Smooth muscle cell (in vitro differentiated cells): ENCODE results near the gene GPHN. TPM values are rescaled to one million over a fixed set of nuclear protein-coding genes. Genes with fewer than 3 reads are reported as not detected.

Source experiments
- DNase-seq: peaks from one replicate; lab custom pipeline; 2025; ENCODE audit not compliant: unreplicated experiment; lab: John Stamatoyannopoulos, UW
- H2AFZ ChIP-seq: fragments of 200-600 bp; sonication (generic); 2 replicates; pipeline ENCODE4 v1.6.0; 2016; ENCODE audit warnings: antibody characterized with exemption, low read depth, mild to moderate bottlenecking
- H3F3A ChIP-seq: fragments of 200-600 bp; sonication (generic); 2 replicates; pipeline ENCODE4 v1.6.0; 2017; ENCODE audit warnings: antibody characterized with exemption, low read depth
- H3K27ac ChIP-seq: fragments of 200-600 bp; sonication (generic); 2 replicates; pipeline ENCODE4 v1.5.1; 2016; ENCODE audit warnings: low read depth, mild to moderate bottlenecking
- H3K27me3 ChIP-seq: fragments of 200-600 bp; sonication (generic); 2 replicates; pipeline ENCODE4 v1.6.1; 2016; ENCODE audit warnings: low read depth, mild to moderate bottlenecking
- H3K36me3 ChIP-seq: fragments of 200-600 bp; sonication (generic); 2 replicates; pipeline ENCODE4 v1.5.1; 2016; ENCODE audit warnings: low read depth
- H3K4me1 ChIP-seq: fragments of 200-600 bp; sonication (generic); 2 replicates; pipeline ENCODE4 v1.5.1; 2016; ENCODE audit warnings: low read depth
- H3K4me2 ChIP-seq: fragments of 200-600 bp; sonication (generic); 2 replicates; pipeline ENCODE4 v1.6.0; 2016; ENCODE audit warnings: mild to moderate bottlenecking
- H3K4me3 ChIP-seq: fragments of 200-600 bp; sonication (generic); 2 replicates; pipeline ENCODE4 v1.5.1; 2016; ENCODE audit warnings: mild to moderate bottlenecking
- H3K79me2 ChIP-seq: fragments of 200-600 bp; sonication (generic); 2 replicates; pipeline ENCODE4 v1.6.0; 2016; ENCODE audit warnings: low read depth, mild to moderate bottlenecking
- H3K9ac ChIP-seq: fragments of 200-600 bp; sonication (generic); 2 replicates; pipeline ENCODE4 v1.6.0; 2016; ENCODE audit warnings: low read depth
- H3K9me3 ChIP-seq: fragments of 200-600 bp; sonication (generic); replicated peaks from 2 replicates; pipeline ENCODE4 v1.5.1; 2016; ENCODE audit warnings: low read depth
- H4K20me1 ChIP-seq: fragments of 200-600 bp; sonication (generic); 2 replicates; pipeline ENCODE4 v1.6.0; 2016; ENCODE audit warnings: low read depth
- WGBS: methylation state at CpG from one replicate; pipeline ENCODE4 v1.1.7; 2016; ENCODE audit warnings: low lambda C conversion rate; 5-methylcytosine and 5-hydroxymethylcytosine counted together
- polyA plus RNA-seq: library from polyadenylated mRNA; unstranded; fragments of >200 nt; fragmentation: Nextera tagmentation; extraction: Ambion mirVana; gene quantifications from 2 replicates; pipeline ENCODE4 v1.2.1, GENCODE V29; 2016
- total RNA-seq: library from RNA; depleted of rRNA; stranded (reverse); fragments of >200 nt; gene quantifications from 2 replicates; pipeline ENCODE4 v1.2.3, GENCODE V29; 2014
- TF ChIP-seq, protein P1 (sequence below): fragments of 200-600 bp; sonication (generic); IDR thresholded peaks from 2 replicates; pipeline ENCODE4 v1.5.1; 2017; ENCODE audit warnings: borderline replicate concordance, mild to moderate bottlenecking, antibody characterized with exemption; ENCODE audit not compliant: insufficient read depth, poor library complexity, severe bottlenecking

Gene GPHN
- total and polyA plus RNA-seq, 2 experiments from 2014 or later = 8.6 to 18.9 TPM

DNA sequence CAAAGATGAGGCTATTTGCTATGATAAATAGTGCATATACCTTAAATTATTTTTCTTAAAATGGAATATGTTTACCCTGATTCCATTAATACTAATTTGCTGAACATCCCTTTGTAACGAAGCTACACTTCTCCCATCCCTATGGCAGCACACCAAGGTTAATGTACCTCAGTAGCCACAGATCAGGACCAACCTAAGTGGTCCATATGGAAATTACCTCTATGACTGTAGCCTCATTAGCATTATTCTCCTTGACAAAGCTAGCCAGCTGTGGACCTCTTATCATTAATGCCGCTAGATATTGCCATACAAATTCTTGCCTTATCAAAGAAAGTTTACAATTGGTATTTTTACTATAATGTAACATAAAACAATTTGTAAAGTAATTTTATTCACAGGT, 604.4 kb downstream of the GPHN start:
- H3K79me2 ChIP-seq = no peaks in the 10 kb centered on the region
- H3K27ac ChIP-seq = no peak overlapping the region
- H3K27me3 ChIP-seq = no peaks in the 10 kb centered on the region
- H3K4me1 ChIP-seq = no peaks in the 10 kb centered on the region
- no peak for DNase-seq
- H2AFZ ChIP-seq = no peak overlapping the region
- 88% methylated on average over 2 of the region's 2 CpGs for WGBS
- no peaks in the 10 kb centered on the region for H3F3A ChIP-seq
- H3K4me2 ChIP-seq = no peak overlapping the region
- H3K4me3 ChIP-seq = no peak overlapping the region
- H3K9me3 ChIP-seq = no peaks in the 10 kb centered on the region
- H3K36me3 ChIP-seq = no peaks in the 10 kb centered on the region
- no peak overlapping the region for H3K9ac ChIP-seq
- TF ChIP-seq, protein P1, sequence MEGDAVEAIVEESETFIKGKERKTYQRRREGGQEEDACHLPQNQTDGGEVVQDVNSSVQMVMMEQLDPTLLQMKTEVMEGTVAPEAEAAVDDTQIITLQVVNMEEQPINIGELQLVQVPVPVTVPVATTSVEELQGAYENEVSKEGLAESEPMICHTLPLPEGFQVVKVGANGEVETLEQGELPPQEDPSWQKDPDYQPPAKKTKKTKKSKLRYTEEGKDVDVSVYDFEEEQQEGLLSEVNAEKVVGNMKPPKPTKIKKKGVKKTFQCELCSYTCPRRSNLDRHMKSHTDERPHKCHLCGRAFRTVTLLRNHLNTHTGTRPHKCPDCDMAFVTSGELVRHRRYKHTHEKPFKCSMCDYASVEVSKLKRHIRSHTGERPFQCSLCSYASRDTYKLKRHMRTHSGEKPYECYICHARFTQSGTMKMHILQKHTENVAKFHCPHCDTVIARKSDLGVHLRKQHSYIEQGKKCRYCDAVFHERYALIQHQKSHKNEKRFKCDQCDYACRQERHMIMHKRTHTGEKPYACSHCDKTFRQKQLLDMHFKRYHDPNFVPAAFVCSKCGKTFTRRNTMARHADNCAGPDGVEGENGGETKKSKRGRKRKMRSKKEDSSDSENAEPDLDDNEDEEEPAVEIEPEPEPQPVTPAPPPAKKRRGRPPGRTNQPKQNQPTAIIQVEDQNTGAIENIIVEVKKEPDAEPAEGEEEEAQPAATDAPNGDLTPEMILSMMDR = no peak
- no peaks in the 10 kb centered on the region for H4K20me1 ChIP-seq

DNA sequence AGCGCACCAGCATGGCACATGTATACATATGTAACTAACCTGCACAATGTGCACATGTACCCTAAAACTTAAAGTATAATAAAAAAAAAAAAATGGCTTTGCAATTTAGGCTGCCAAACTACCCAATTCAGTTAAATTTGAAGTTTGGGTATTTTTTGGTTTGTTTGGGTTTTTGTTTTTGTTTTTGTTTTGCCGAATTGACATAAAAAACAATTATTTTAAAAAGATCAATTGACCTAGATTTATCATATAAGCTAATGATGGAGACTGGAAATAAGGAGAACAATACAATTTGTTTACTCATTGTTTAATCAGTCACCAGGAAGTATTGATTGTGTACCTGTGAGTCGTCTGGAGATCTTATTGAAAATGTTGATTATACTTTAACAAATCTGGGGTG, 619.2 kb downstream of the GPHN start:
- 94% methylated on average over 3 of the region's 3 CpGs for WGBS
- DNase-seq = no peak
- Histone ChIP-seq H3F3A (no peaks in the 10 kb centered on the region), H3K4me2 (no peak overlapping the region), H3K36me3 (no peaks in the 10 kb centered on the region), H3K79me2 (no peaks in the 10 kb centered on the region), H3K4me1 (no peaks in the 10 kb centered on the region), H3K9ac (no peak overlapping the region), H3K4me3 (no peak overlapping the region), H3K9me3 (no peaks in the 10 kb centered on the region), H4K20me1 (no peaks in the 10 kb centered on the region), H3K27ac (no peak overlapping the region), H3K27me3 (no peaks in the 10 kb centered on the region), H2AFZ (no peak overlapping the region)
- TF ChIP-seq, protein P1 = no peak

GRCh38 chr14:67129768-67130167, 621.8 kb downstream of the GPHN start:
- no peaks in the 10 kb centered on the region for H3K9me3 ChIP-seq
- no peak overlapping the region for H2AFZ ChIP-seq
- H3K4me3 ChIP-seq = no peak overlapping the region
- no peaks in the 10 kb centered on the region for H4K20me1 ChIP-seq
- no peaks in the 10 kb centered on the region for H3F3A ChIP-seq
- H3K79me2 ChIP-seq = no peaks in the 10 kb centered on the region
- no peaks in the 10 kb centered on the region for H3K36me3 ChIP-seq
- no peak overlapping the region for H3K27ac ChIP-seq
- no peaks in the 10 kb centered on the region for H3K4me1 ChIP-seq
- H3K4me2 ChIP-seq = no peak overlapping the region
- no peak overlapping the region for H3K9ac ChIP-seq
- no peaks in the 10 kb centered on the region for H3K27me3 ChIP-seq
- TF ChIP-seq, protein P1 = no peak
- WGBS = 82% methylated on average over 2 of the region's 2 CpGs
- no peak for DNase-seq

DNA sequence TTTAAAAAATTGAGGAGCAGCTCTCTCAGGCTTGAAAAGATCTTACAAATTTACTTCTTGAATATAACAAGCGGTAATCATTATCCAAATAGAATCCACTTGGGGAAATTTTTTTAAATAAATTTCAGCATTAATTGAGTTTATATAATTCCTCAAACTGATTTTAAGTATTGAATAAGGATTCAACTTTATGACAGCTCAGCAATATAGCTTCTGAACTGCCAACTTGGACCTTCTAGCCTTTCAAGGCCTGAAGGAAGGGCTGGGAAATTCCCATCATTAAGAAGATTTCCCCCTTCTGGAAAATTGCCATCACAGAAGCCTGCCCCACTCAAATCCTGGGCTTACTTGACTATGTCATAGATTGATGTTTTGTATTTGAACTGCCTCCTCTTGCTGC, 623.7 kb downstream of the GPHN start:
- no peak overlapping the region for H3K9ac ChIP-seq
- no peak overlapping the region for H3K27ac ChIP-seq
- H2AFZ ChIP-seq = no peak overlapping the region
- no peaks in the 10 kb centered on the region for H3K27me3 ChIP-seq
- 97% methylated on average over 1 of the region's 1 CpG for WGBS
- no peak overlapping the region for H3K4me3 ChIP-seq
- H3K36me3 ChIP-seq = no peaks in the 10 kb centered on the region
- H3F3A ChIP-seq = no peaks in the 10 kb centered on the region
- no peaks in the 10 kb centered on the region for H3K79me2 ChIP-seq
- H3K4me2 ChIP-seq = no peak overlapping the region
- no peak for DNase-seq
- H3K4me1 ChIP-seq = no peaks in the 10 kb centered on the region
- H4K20me1 ChIP-seq = no peaks in the 10 kb centered on the region
- no peaks in the 10 kb centered on the region for H3K9me3 ChIP-seq
- TF ChIP-seq, protein P1 = no peak
